ENCODE data around the gene GSAP. TPM values are rescaled to one million over a fixed set of nuclear protein-coding genes. Genes with fewer than 3 reads are reported as not detected.
"Not testable (repeated sequence)": the region's sequence is repeated elsewhere in the genome, so short reads cannot be mapped to it uniquely, and the experiment has no call there.

GSAP gene
- total and polyA plus RNA-seq, 9 of the 15 experiments (the other 6 are each of a cell fraction or from before 2014, with no cell fraction given): 0.13 TPM; not detected in 8

GRCh38 chr7:77346441-77346840, 69.7 kb downstream of the GSAP start:
- Histone ChIP-seq H3K9me3 (replicated peaks; ENCODE audit: control insufficient read depth, insufficient read depth, low read depth, low read length) (no peaks in the 10 kb centered on the region), H3K9me1 (ENCODE audit: control insufficient read depth, insufficient read depth, low read length) (no peaks in the 10 kb centered on the region), H3K27ac (ENCODE audit: extremely low read depth, low read depth, low read length) (no peak overlapping the region), H4K20me1 (replicated peaks; ENCODE audit: control insufficient read depth, insufficient read depth, low read length) (no peaks in the 10 kb centered on the region), H3K4me3 (no peak overlapping the region), H3K9ac (ENCODE audit: insufficient read depth in 1 of 2, low read depth in 2 of 2, low read length in 2 of 2) (no peak overlapping the region), H3K36me3 (ENCODE audit: control insufficient read depth, insufficient read depth, low read length) (no peaks in the 10 kb centered on the region), H3K27me3 (ENCODE audit: control insufficient read depth in 2 of 2, insufficient read depth in 2 of 2, low read length in 2 of 2) (peaks cover 0 to 4% of the 10 kb centered on the region in 2 experiments; a peak in 2 of 5 replicates), H3K4me1 (replicated peaks in 1 of 2; ENCODE audit: control insufficient read depth in 2 of 2, insufficient read depth in 2 of 2, low read length in 2 of 2) (no peaks in the 10 kb centered on the region), H3K79me2 (ENCODE audit: control insufficient read depth, insufficient read depth, low read length) (no peaks in the 10 kb centered on the region), H3K4me2 (ENCODE audit: insufficient read depth, low read length) (no peak overlapping the region), H2AFZ (ENCODE audit: low read depth, low read length) (no peak overlapping the region)
- FAIRE-seq (no peak), DNase-seq (ENCODE audit: extremely low read depth in 1 of 4, low spot score in 3 of 4) (no peak), ATAC-seq (no peak)
- WGBS (ENCODE audit: insufficient coverage, low coverage, missing lambda C conversion rate): 4% methylated on average over 3 of the region's 3 CpGs
- intact Hi-C loops (cut with micrococcal nuclease) (no loop called here), in situ Hi-C loops (cut with MboI) (no loop called here)
- TF ChIP-seq SMAD2 (IDR thresholded peaks at IDR 0.05; ENCODE audit: low read depth, low read length) (no peak), ZNF449 (CRISPR knock-in tag; IDR thresholded peaks at IDR 0.05) (no peak), NRF1 (conservative IDR thresholded peaks at IDR 0.05 in 1 of 2, IDR thresholded peaks at IDR 0.05 in 1 of 2) (no peak), ZNF699 (CRISPR knock-in tag; IDR thresholded peaks at IDR 0.05; ENCODE audit: insufficient replicate concordance) (no peak), FOXK1 (CRISPR knock-in tag; IDR thresholded peaks at IDR 0.05; ENCODE audit: borderline replicate concordance) (no peak), JUN (IDR thresholded peaks at IDR 0.05; ENCODE audit: borderline replicate concordance, low read depth, low read length) (no peak), JUN (CRISPR knock-in tag; IDR thresholded peaks at IDR 0.05; ENCODE audit: borderline replicate concordance) (no peak)
- POLR2A ChIA-PET: no interaction called here
- CTCF ChIA-PET (ENCODE audit: low intra/inter-chr PET ratio): no interaction called here
- no TSS peak for BruUV-seq (replicated peaks)

GRCh38 chr7:77345426-77345825, 70.7 kb downstream of the GSAP start:
- WGBS (ENCODE audit: insufficient coverage, low coverage, missing lambda C conversion rate): 2% methylated on average over 9 of the region's 9 CpGs
- ATAC-seq; H3K4me3 ChIP-seq; BruUV-seq (replicated peaks); H3K9me3 ChIP-seq (replicated peaks; ENCODE audit: control insufficient read depth, insufficient read depth, low read depth, low read length); CTCF ChIA-PET (ENCODE audit: low intra/inter-chr PET ratio); H3K4me1 ChIP-seq (replicated peaks in 1 of 2; ENCODE audit: control insufficient read depth in 2 of 2, insufficient read depth in 2 of 2, low read length in 2 of 2); DNase-seq (ENCODE audit: extremely low read depth in 1 of 4, low spot score in 3 of 4); H3K4me2 ChIP-seq (ENCODE audit: insufficient read depth, low read length); H3K27me3 ChIP-seq (ENCODE audit: control insufficient read depth in 2 of 2, insufficient read depth in 2 of 2, low read length in 2 of 2); H3K27ac ChIP-seq (ENCODE audit: extremely low read depth, low read depth, low read length); H3K79me2 ChIP-seq (ENCODE audit: control insufficient read depth, insufficient read depth, low read length); in situ Hi-C loops (cut with MboI); FAIRE-seq; H3K9me1 ChIP-seq (ENCODE audit: control insufficient read depth, insufficient read depth, low read length); H3K36me3 ChIP-seq (ENCODE audit: control insufficient read depth, insufficient read depth, low read length); H4K20me1 ChIP-seq (replicated peaks; ENCODE audit: control insufficient read depth, insufficient read depth, low read length); H3K9ac ChIP-seq (ENCODE audit: insufficient read depth in 1 of 2, low read depth in 2 of 2, low read length in 2 of 2); H2AFZ ChIP-seq (ENCODE audit: low read depth, low read length); intact Hi-C loops (cut with micrococcal nuclease): not testable (repeated sequence)
- POLR2A ChIA-PET: interaction anchor here (0.7 kb wide), 2 partner anchors 11 to 20 kb away, joined by 3 read pairs; no protein-coding TSS in a partner anchor
